Trophoblast cell (in vitro differentiated cells and primary cell): Measurements from ENCODE around the gene KIF21A. TPM values are rescaled to one million over a fixed set of nuclear protein-coding genes. Genes with fewer than 3 reads are reported as not detected.

ENCODE experiments used
- DNase-seq, 2 donors: peaks; one replicate each; pipeline ENCODE4 v3.0.0-alpha.2; 2016
- H2AFZ ChIP-seq: 2 replicates; pipeline ENCODE4 v1.6.1; 2013; ENCODE audit warnings: low read length, moderate library complexity, mild to moderate bottlenecking; ENCODE audit not compliant: insufficient read depth, poor library complexity
- H2AK5ac ChIP-seq: 2 replicates; pipeline ENCODE4 v1.6.1; 2013; ENCODE audit warnings: mild to moderate bottlenecking, low read length
- H2BK120ac ChIP-seq: 2 replicates; pipeline ENCODE4 v1.6.1; 2013; ENCODE audit warnings: low read length, mild to moderate bottlenecking, moderate library complexity; ENCODE audit not compliant: insufficient read depth, poor library complexity
- H2BK12ac ChIP-seq: 2 replicates; pipeline ENCODE4 v1.6.1; 2013; ENCODE audit warnings: mild to moderate bottlenecking, low read length, moderate library complexity
- H2BK5ac ChIP-seq: 2 replicates; pipeline ENCODE4 v1.6.1; 2013; ENCODE audit warnings: low read length, low read depth, moderate library complexity, mild to moderate bottlenecking; ENCODE audit not compliant: poor library complexity
- H3K14ac ChIP-seq: 2 replicates; pipeline ENCODE4 v1.6.1; 2013; ENCODE audit warnings: mild to moderate bottlenecking, low read length
- H3K18ac ChIP-seq: 2 replicates; pipeline ENCODE4 v1.6.1; 2013; ENCODE audit warnings: mild to moderate bottlenecking, low read length
- H3K23ac ChIP-seq: 2 replicates; pipeline ENCODE4 v1.6.1; 2013; ENCODE audit warnings: low read length
- H3K27ac ChIP-seq: 2 replicates; pipeline ENCODE4 v1.5.1; 2013; ENCODE audit warnings: low read depth, mild to moderate bottlenecking, inconsistent platforms, low read length, moderate library complexity
- H3K27me3 ChIP-seq: 2 replicates; pipeline ENCODE4 v1.6.1; 2013; ENCODE audit warnings: inconsistent platforms, mild to moderate bottlenecking, low read length, moderate library complexity; ENCODE audit not compliant: insufficient read depth
- H3K36me3 ChIP-seq, 2 experiments: 1 replicate in 1 of 2; 2 replicates in 1 of 2; pipeline ENCODE4 v1.6.1; 2013; ENCODE audit warnings: low read length in 2 of 2, mild to moderate bottlenecking in 2 of 2, moderate library complexity in 1 of 2; ENCODE audit not compliant: insufficient read depth in 2 of 2, control insufficient read depth in 1 of 2
- H3K4ac ChIP-seq: 2 replicates; pipeline ENCODE4 v1.6.1; 2013; ENCODE audit warnings: low read depth, mild to moderate bottlenecking, low read length, moderate library complexity
- H3K4me1 ChIP-seq, 2 experiments: 1 replicate in 1 of 2; 2 replicates in 1 of 2; pipeline ENCODE4 v1.6.1; 2013; ENCODE audit warnings: low read length in 2 of 2, mild to moderate bottlenecking in 2 of 2, moderate library complexity in 1 of 2; ENCODE audit not compliant: insufficient read depth in 2 of 2, control insufficient read depth in 1 of 2
- H3K4me2 ChIP-seq: 2 replicates; pipeline ENCODE4 v1.6.1; 2013; ENCODE audit warnings: inconsistent platforms, mild to moderate bottlenecking, low read length, moderate library complexity
- H3K4me3 ChIP-seq: 2 replicates; pipeline ENCODE4 v1.5.1; 2013; ENCODE audit warnings: mild to moderate bottlenecking, low read depth, low read length, inconsistent platforms
- H3K79me1 ChIP-seq: one replicate; pipeline ENCODE4 v1.6.1; 2013; ENCODE audit warnings: low read length
- H3K79me2 ChIP-seq: 2 replicates; pipeline ENCODE4 v1.6.1; 2013; ENCODE audit warnings: low read length, mild to moderate bottlenecking; ENCODE audit not compliant: control insufficient read depth, insufficient read depth, poor library complexity
- H3K9ac ChIP-seq: 2 replicates; pipeline ENCODE4 v1.6.1; 2013; ENCODE audit warnings: mild to moderate bottlenecking, low read length
- H3K9me3 ChIP-seq: 2 replicates; pipeline ENCODE4 v1.6.1; 2013; ENCODE audit warnings: low read depth, mild to moderate bottlenecking, control low read depth, inconsistent platforms, low read length; ENCODE audit not compliant: insufficient read depth
- H4K12ac ChIP-seq: 2 replicates; pipeline ENCODE4 v1.6.1; 2013; ENCODE audit warnings: low read depth, mild to moderate bottlenecking, low read length, moderate library complexity
- H4K8ac ChIP-seq: 2 replicates; pipeline ENCODE4 v1.6.1; 2013; ENCODE audit warnings: low read depth, mild to moderate bottlenecking, low read length, moderate library complexity
- H4K91ac ChIP-seq: one replicate; pipeline ENCODE4 v1.6.1; 2013; ENCODE audit warnings: low read depth, mild to moderate bottlenecking, low read length, moderate library complexity
- WGBS: extraction: QIAGEN DNeasy Blood & Tissue Kit; methylation state at CpG from one replicate; pipeline ENCODE4 v1.1.7; 2013; ENCODE audit warnings: missing lambda C conversion rate; ENCODE audit not compliant: insufficient read length, insufficient coverage; ENCODE audit errors: extremely low coverage; 5-methylcytosine and 5-hydroxymethylcytosine counted together
- polyA plus RNA-seq: library from polyadenylated mRNA; stranded (reverse); fragments of 200-250 nt; gene quantifications from 2 replicates; pipeline ENCODE4 v1.2.3, GENCODE V29; 2013

KIF21A gene, protein sequence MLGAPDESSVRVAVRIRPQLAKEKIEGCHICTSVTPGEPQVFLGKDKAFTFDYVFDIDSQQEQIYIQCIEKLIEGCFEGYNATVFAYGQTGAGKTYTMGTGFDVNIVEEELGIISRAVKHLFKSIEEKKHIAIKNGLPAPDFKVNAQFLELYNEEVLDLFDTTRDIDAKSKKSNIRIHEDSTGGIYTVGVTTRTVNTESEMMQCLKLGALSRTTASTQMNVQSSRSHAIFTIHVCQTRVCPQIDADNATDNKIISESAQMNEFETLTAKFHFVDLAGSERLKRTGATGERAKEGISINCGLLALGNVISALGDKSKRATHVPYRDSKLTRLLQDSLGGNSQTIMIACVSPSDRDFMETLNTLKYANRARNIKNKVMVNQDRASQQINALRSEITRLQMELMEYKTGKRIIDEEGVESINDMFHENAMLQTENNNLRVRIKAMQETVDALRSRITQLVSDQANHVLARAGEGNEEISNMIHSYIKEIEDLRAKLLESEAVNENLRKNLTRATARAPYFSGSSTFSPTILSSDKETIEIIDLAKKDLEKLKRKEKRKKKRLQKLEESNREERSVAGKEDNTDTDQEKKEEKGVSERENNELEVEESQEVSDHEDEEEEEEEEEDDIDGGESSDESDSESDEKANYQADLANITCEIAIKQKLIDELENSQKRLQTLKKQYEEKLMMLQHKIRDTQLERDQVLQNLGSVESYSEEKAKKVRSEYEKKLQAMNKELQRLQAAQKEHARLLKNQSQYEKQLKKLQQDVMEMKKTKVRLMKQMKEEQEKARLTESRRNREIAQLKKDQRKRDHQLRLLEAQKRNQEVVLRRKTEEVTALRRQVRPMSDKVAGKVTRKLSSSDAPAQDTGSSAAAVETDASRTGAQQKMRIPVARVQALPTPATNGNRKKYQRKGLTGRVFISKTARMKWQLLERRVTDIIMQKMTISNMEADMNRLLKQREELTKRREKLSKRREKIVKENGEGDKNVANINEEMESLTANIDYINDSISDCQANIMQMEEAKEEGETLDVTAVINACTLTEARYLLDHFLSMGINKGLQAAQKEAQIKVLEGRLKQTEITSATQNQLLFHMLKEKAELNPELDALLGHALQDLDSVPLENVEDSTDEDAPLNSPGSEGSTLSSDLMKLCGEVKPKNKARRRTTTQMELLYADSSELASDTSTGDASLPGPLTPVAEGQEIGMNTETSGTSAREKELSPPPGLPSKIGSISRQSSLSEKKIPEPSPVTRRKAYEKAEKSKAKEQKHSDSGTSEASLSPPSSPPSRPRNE (N-terminal part only)
- polyA plus RNA-seq = 74.5 and 78.6 TPM in 2 replicates

- peak within 1 kb of the TSS; percentile 59 for H2BK12ac ChIP-seq
- peak within 1 kb of the TSS; percentile 78 for H2BK5ac ChIP-seq
- H4K8ac ChIP-seq = peak within 1 kb of the TSS; percentile 86
- peak within 1 kb of the TSS; percentile 84 for H4K91ac ChIP-seq
- H3K9ac ChIP-seq = peak within 1 kb of the TSS; percentile 82
- no peak within 1 kb of the TSS for H3K23ac ChIP-seq
- H2AK5ac ChIP-seq = no peak within 1 kb of the TSS
- H3K36me3 ChIP-seq = no peaks in the 10 kb centered on the region
- peak within 1 kb of the TSS; percentile 83 for H3K27ac ChIP-seq
- H3K18ac ChIP-seq = peak within 1 kb of the TSS; percentile 88
- H3K9me3 ChIP-seq = no peaks in the 10 kb centered on the region
- no peaks in the 10 kb centered on the region for H3K27me3 ChIP-seq
- peaks cover 6% of the 10 kb centered on the region for H3K79me2 ChIP-seq
- peaks cover 0 to 2% of the 10 kb centered on the region in 2 experiments for H3K4me1 ChIP-seq
- peak within 1 kb of the TSS; percentile 96 for H3K4me2 ChIP-seq
- peak; percentile 98 to 99 for DNase-seq
- H3K4ac ChIP-seq = peak within 1 kb of the TSS; percentile 19
- peak within 1 kb of the TSS; percentile 89 for H3K14ac ChIP-seq
- H3K79me1 ChIP-seq = peaks cover 11% of the 10 kb centered on the region
- peak within 1 kb of the TSS; percentile 97 for H3K4me3 ChIP-seq
- H2BK120ac ChIP-seq = peak within 1 kb of the TSS; percentile 82
- WGBS = no CpG with 5 or more reads among the region's 72 CpGs
- peak within 1 kb of the TSS; percentile 57 for H2AFZ ChIP-seq
- H4K12ac ChIP-seq = peak within 1 kb of the TSS; percentile 63
Measured at GRCh38 chr12:39443081-39443928, at the start of gene KIF21A. KIF21A (minus strand) TSS chr12:39443120; CDS start chr12:39442970, 150 bp downstream.

DNA sequence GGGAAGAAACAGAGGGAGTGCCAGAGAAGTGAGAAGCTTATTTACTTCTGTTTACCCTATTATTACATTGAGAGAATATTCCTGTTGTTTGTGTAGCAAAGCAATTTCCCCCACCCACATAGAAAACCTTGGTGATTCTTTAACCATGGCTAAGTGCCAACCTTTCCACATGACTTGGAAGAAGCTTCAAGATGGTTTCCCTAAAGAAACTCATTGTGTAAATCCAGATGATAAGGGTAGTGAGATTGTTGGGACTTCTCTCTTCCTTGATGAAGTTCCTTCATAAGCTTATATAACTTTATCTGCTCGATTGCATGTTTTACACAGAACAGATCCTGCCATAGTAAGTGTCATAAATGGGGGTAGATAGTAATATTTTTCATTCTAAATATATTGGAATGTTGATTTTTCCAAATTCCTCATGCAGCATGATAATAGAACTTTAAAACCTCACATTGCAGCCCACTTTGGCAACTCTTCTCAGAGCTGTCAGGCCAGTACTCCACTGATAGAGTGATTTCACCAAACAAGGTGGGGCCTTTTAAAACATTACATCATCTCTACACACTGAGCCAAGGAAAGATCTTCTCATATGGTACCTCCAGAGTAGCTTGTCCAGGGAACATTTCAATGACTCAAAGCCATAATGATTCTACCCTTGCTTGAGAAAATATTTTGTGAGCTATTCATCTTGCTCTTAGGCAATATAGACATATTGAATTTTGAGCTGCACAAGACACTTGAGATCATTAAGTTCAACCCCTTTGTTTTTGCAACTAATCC, 47.8 kb upstream of the KIF21A start:
- DNase-seq = peak in 1 of 2 donors; percentile 65
- Histone ChIP-seq H3K14ac (no peak overlapping the region), H3K79me1 (no peaks in the 10 kb centered on the region), H3K4me3 (no peak overlapping the region), H2AFZ (no peak overlapping the region), H2BK5ac (no peak overlapping the region), H2AK5ac (no peak overlapping the region), H3K4ac (no peak overlapping the region), H2BK12ac (no peak overlapping the region), H3K9me3 (no peaks in the 10 kb centered on the region), H3K9ac (no peak overlapping the region), H3K79me2 (no peaks in the 10 kb centered on the region), H3K18ac (no peak overlapping the region), H3K36me3 (no peaks in the 10 kb centered on the region), H3K4me2 (no peak overlapping the region), H4K8ac (no peak overlapping the region), H3K23ac (no peak overlapping the region), H3K4me1 (no peaks in the 10 kb centered on the region), H4K12ac (no peak overlapping the region), H2BK120ac (no peak overlapping the region), H3K27me3 (no peaks in the 10 kb centered on the region), H4K91ac (no peak overlapping the region), H3K27ac (no peak overlapping the region)
- WGBS = no CpG with 5 or more reads among the region's 1 CpG

- Histone ChIP-seq H2BK120ac (no peak overlapping the region), H3K4me2 (no peak overlapping the region), H2AFZ (no peak overlapping the region), H2BK5ac (no peak overlapping the region), H3K27me3 (no peaks in the 10 kb centered on the region), H3K9ac (no peak overlapping the region), H3K4me1 (no peaks in the 10 kb centered on the region), H3K23ac (no peak overlapping the region), H3K9me3 (no peaks in the 10 kb centered on the region), H3K4me3 (no peak overlapping the region), H3K18ac (no peak overlapping the region), H3K14ac (no peak overlapping the region), H3K36me3 (no peaks in the 10 kb centered on the region), H2AK5ac (no peak overlapping the region), H4K91ac (no peak overlapping the region), H3K79me2 (no peaks in the 10 kb centered on the region), H4K8ac (no peak overlapping the region), H4K12ac (no peak overlapping the region), H3K79me1 (no peaks in the 10 kb centered on the region), H3K4ac (no peak overlapping the region), H3K27ac (no peak overlapping the region), H2BK12ac (no peak overlapping the region)
- no CpG with 5 or more reads among the region's 7 CpGs for WGBS
- DNase-seq = no peak
Measured at GRCh38 chr12:39483597-39483996, 40.7 kb upstream of the KIF21A start.
